ENCODE data around the gene SOX1.

The SOX1 gene

GRCh38 chr13:112059457-112060281, 7.3 kb upstream of the SOX1 start:
- DNase-seq: no peak

DNA sequence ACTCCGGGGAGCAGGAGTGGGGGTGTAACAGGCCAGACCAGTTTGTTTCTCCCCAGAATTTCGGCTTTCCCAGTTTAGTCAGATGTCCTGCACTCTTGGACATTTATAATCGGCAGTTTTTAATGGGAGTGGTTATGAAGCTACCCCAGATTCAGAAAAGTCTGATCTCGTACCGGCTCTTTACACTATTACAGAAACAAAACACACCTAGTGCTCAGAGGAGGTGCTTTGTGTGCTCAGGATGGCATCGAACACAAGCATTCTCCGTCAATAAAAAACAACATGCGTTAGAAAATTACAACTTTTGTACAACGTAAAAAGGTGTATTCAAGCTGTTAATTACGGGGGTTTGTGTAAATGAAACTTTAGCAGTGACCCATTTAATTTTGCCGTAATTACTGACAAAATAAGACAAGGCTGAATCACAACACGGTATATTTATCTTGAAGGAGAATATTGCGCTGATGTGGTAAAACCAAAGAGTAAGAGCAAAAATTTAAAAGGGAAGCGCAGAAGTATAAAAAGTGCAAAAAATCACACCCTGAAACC, 6.6 kb upstream of the SOX1 start:
- DNase-seq: no peak

GRCh38 chr13:112060899-112061366, 6.0 kb upstream of the SOX1 start:
- DNase-seq: no peak

DNA sequence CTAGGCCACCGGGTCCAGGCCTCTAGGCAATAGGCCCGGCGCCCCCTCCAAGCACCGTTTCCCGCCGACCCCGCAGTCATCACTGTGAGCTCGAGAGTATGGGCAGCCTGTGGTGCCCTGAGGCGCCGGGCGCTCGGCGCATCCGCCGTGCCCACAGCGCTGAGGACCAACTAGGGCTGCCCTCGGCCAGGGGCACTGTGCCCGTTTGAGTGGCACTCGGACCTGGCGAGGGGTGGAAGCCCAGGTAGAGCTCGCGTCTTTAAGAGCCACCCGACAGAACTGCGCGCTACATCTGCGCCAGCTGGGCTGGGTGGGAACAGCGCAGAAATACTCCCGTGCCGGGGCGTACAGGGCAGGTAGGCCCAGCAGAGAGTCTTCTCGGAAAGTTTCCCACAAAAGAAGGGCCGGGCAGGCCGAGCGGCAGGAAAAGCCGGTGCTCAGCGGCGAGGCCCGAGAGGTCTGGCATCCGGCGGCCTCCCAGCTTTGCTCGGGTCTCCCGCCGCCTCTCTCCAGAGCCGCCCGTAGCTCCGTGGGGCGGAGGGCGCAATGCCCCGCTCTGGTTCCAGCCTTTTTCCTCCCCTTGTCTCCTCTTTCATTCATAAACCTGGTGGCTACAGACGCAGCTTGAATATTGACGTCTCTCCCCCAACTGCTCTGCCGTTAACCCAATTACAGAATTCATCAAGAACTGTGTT, 5.4 kb upstream of the SOX1 start:
- DNase-seq: no peak

GRCh38 chr13:112062072-112062567, 4.8 kb upstream of the SOX1 start:
- DNase-seq: no peak

DNA sequence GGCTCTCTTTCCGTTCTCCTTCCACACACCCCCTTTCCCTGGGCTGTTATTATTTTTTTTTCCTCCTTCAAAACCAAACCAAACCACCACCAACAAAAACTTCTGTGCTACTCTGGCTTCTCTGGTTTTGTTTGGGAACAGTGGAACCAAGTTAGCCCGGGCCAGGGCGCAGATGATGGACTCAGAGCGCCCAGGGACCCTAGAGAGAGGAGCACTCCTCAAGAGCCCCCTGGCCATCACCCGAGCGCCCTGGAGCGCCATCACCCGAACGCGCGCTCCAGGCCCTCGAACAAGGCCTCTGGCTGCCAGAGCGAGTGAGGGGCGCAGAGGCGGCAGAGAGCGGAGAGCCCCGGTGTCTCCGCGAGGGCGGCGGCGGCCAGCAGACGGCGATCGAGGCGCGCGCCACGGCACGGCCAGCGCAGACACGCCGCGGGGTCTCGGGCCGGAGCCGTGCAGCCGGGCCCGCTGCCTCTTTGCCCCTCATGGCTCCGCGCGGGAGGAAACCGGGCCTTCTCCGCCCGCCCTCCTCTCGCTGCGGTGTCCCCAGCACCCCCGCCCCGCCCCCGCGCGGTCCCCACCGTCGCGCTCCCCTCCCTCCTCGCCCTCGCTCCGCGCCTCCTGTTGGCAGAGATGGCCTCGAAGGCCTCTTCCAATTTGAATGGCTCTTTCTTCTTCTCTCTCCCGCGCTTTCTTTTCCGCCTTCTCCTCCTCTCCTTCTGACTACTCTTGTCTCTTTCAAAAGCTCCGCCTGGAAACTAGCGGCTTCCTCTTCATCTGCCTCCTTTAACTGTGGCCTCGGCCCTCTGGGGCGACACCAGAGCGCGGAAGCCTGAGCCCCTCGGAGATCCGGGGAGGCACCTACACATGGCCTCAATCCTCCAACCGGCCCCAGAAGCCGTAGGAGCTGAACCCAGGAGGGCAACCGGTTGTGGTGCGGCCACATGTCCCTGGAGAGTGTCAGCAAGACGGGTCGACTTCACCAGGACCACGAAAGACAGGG, 4.1 kb upstream of the SOX1 start:
- DNase-seq: no peak

DNA sequence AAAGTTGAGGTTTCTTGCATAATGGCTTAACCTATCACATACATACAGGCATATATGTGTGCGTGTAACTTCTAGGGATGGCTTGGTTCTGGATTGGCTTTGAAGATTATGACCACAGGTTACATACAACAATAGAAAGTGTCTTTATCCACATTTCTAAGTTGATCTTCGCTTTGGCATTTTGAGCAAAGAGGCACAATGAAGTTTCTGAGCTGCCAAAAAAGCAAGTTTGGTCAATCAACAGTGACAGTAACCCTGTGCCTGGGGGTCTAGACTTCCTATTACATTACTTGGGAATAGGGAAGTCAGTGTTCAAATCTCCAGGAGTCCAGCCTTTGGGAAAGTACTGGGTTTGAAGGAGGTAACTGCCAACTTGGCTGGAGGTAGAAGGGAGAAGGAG, 3.1 kb upstream of the SOX1 start:
- DNase-seq: no peak

DNA sequence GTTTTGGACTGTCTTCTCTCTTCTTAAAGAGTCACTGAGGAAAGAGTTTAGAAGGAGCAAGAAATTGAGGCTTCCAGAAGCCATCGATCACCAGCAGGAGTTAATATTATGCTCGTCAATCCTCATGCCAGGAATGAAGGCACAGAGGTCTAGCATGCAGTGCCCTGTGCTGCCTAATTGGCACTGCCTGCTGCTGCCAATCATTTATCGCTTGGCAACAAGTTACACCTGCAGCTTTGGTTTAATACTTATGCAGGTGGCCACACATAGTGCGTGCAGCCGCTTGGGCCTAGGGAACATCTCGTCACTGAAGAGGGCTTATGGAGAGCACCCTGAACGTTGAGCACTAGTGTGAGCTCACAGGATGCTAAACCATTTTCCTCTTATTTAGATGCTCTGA, 2.7 kb upstream of the SOX1 start:
- peak; percentile 76 for DNase-seq

DNA sequence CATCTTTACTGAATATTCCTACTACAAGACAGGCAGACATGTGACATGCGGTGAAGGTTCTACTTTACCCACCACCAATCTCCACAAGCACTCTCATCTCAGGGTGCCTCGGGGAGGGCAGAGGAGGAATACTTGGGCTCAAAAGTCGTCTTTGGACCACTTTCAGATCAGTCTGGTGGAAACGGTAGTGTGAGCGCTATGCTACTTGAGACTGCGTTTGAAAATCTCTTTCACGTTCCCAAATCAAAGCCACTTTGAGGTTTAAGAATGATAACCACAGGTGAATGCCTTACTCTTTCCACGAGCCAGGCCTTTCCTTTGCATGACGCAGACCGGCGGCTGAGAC, 1.5 kb upstream of the SOX1 start:
- DNase-seq: no peak

GRCh38 chr13:112065867-112066623, 904 bp upstream of the SOX1 start:
- DNase-seq: peak; percentile 79

GRCh38 chr13:112066624-112067004, 335 bp upstream of the SOX1 start:
- peak; percentile 97 for DNase-seq

DNA sequence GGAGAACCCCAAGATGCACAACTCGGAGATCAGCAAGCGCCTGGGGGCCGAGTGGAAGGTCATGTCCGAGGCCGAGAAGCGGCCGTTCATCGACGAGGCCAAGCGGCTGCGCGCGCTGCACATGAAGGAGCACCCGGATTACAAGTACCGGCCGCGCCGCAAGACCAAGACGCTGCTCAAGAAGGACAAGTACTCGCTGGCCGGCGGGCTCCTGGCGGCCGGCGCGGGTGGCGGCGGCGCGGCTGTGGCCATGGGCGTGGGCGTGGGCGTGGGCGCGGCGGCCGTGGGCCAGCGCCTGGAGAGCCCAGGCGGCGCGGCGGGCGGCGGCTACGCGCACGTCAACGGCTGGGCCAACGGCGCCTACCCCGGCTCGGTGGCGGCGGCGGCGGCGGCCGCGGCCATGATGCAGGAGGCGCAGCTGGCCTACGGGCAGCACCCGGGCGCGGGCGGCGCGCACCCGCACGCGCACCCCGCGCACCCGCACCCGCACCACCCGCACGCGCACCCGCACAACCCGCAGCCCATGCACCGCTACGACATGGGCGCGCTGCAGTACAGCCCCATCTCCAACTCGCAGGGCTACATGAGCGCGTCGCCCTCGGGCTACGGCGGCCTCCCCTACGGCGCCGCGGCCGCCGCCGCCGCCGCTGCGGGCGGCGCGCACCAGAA, 1.1 kb downstream of the SOX1 start:
- peak; percentile 39 for DNase-seq

- no peak for DNase-seq
Observed at GRCh38 chr13:112068540-112069060, 1.7 kb downstream of the SOX1 start.

GRCh38 chr13:112069061-112069844, 2.3 kb downstream of the SOX1 start:
- DNase-seq: peak; percentile 26

- no peak for DNase-seq
Observed at GRCh38 chr13:112069845-112070251, 2.9 kb downstream of the SOX1 start.

DNA sequence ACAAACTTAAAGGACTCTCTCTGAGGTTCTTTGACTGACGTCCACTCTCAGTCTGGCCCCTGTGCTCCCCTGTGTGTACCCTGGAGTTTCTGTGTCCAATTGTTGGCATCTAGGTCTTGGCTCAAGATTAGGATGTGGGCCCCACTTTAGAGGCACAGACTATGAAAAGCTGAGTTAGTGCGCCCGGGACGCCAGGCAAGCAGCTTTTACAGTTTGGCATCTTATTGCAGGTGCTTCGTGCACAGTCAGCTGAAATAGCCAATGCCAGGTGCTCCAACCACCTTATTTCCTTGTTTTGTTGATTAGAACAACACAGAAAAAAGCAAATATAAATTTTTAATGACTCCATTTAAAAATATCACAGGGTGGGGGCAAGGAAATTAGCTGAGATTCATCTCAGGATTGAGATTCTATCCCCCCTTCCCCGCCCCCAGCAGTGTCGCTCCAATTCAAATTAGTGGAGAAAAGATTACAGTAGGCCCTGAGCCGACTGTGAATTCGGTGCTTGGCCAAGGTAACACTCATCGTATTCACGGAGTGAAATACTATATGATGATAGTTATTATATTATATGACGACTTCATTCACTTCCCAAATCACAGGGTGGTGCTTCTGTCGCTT, 4.3 kb downstream of the SOX1 start:
- DNase-seq: peak; percentile 38

DNA sequence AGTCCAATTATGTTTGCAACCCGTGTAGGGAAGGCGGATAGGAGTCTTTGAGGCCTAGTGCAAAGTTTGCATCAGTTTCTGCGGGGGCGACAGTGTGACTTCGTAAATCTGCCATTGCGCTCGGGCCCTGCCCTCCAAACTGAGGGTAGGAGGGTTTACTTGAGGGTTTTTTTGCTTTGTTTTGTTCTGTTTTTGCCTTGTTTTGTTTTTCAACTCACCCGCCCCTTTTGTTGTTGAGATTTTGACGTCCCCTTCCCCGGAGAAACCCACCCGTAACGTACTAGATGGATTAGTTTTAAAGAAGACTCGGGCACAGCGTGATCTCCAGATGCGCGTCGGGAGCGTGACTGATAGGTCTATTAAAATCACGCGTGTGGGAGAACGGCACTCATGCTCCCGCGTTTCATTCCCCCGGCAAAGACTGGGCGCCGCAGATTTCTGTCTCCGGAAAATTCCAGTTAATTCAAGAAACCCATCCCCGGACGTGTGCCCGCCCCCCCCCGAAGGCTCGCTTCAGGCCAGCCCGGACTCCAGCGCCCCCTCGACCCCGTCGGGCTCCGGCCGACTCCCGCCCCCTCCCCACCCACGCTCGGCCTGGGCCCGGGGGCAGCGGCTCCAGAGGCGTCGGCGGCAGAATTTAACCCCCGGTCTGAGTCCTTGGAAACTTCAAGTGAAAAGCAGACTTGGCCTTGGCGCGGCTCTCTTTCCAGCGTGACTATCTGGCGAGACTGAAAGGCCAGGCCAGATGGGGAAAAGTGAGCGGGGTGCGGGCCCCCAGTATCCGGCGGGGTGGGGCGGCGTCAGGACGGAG, 5.0 kb downstream of the SOX1 start:
- no peak for DNase-seq

DNA sequence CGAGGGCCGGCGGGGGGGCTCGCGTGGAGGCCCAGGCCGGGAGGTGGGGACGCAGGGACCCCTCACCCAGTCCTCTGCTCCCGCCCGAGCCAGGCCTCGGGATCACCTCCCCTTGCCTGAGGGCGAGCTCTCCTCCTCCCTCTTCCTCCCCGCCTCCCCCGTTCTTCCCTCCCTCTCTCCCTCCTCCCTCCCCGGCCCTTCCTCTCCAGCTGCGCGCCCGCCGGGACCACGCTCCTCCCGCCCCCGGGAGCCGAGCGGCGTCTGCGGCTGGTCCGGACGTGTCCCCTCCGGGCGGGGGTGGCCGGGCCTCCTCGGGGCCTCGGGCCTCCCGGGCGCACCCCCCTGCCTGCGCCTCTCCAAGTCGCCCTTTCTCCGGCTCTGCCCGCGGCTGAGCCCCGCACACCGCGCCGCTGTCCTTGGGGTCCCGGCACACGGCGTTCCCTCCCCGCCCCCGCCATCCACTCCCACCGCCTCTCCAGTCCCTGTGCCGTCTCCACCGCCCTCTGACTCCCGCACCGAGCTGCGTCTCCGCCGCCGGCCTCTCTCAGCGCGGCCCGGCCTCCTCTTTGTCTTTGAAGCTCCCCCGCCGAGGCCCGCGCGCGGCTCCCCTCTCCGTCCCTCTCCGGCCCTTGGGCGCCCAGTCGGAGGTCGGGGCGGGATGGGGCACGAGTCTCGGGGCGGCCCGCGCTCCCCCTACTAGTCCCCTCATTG, 5.7 kb downstream of the SOX1 start:
- peak; percentile 67 for DNase-seq

Data from NCI-H1436 (cell line).